ENCODE data around the gene VANGL1.

VANGL1 gene

GRCh38 chr1:115643666-115644065 is 1.9 kb downstream of the VANGL1 start:
- no peak for DNase-seq (ENCODE audit: low read depth in 2 of 2)

GRCh38 chr1:115644109-115644508 is 2.3 kb downstream of the VANGL1 start:
- DNase-seq (ENCODE audit: low read depth in 2 of 2) = no peak

- no peak for DNase-seq (ENCODE audit: low read depth in 2 of 2)
These were observed 5.3 kb downstream of the VANGL1 start for GRCh38 chr1:115647047-115647446.

- DNase-seq (ENCODE audit: low read depth in 2 of 2) = no peak
These were observed 5.7 kb downstream of the VANGL1 start for GRCh38 chr1:115647507-115647906.

- no peak for DNase-seq (ENCODE audit: low read depth in 2 of 2)
These were observed 6.3 kb downstream of the VANGL1 start for GRCh38 chr1:115647919-115648650.

GRCh38 chr1:115648717-115649691 is 7.2 kb downstream of the VANGL1 start:
- no peak for DNase-seq (ENCODE audit: low read depth in 2 of 2)

GRCh38 chr1:115649964-115650363 is 8.2 kb downstream of the VANGL1 start:
- DNase-seq (ENCODE audit: low read depth in 2 of 2) = no peak

- no peak for DNase-seq (ENCODE audit: low read depth in 2 of 2)
These were observed 9.2 kb downstream of the VANGL1 start for GRCh38 chr1:115650961-115651360.

GRCh38 chr1:115651391-115651790 is 9.6 kb downstream of the VANGL1 start:
- DNase-seq (ENCODE audit: low read depth in 2 of 2) = no peak

- DNase-seq (ENCODE audit: low read depth in 2 of 2) = no peak
These were observed 10.5 kb downstream of the VANGL1 start for GRCh38 chr1:115652236-115652788.

- no peak for DNase-seq (ENCODE audit: low read depth in 2 of 2)
These were observed 12.4 kb downstream of the VANGL1 start for GRCh38 chr1:115654125-115654524.

- DNase-seq (ENCODE audit: low read depth in 2 of 2) = no peak
These were observed 13.0 kb downstream of the VANGL1 start for GRCh38 chr1:115654663-115655305.

- no peak for DNase-seq (ENCODE audit: low read depth in 2 of 2)
These were observed 13.5 kb downstream of the VANGL1 start for GRCh38 chr1:115655306-115655663.

- no peak for DNase-seq (ENCODE audit: low read depth in 2 of 2)
These were observed 14.1 kb downstream of the VANGL1 start for GRCh38 chr1:115655916-115656315.

GRCh38 chr1:115656461-115657077 is 14.8 kb downstream of the VANGL1 start:
- DNase-seq (ENCODE audit: low read depth in 2 of 2) = no peak

- DNase-seq (ENCODE audit: low read depth in 2 of 2) = no peak
These were observed 16.9 kb downstream of the VANGL1 start for GRCh38 chr1:115658646-115659045.

- no peak for DNase-seq (ENCODE audit: low read depth in 2 of 2)
These were observed 18.4 kb downstream of the VANGL1 start for GRCh38 chr1:115660151-115660550.

- DNase-seq (ENCODE audit: low read depth in 2 of 2) = no peak
These were observed 19.4 kb downstream of the VANGL1 start for GRCh38 chr1:115661157-115661556.

GRCh38 chr1:115665319-115666096 is 23.7 kb downstream of the VANGL1 start:
- DNase-seq (ENCODE audit: low read depth in 2 of 2) = no peak

GRCh38 chr1:115666206-115666605 is 24.4 kb downstream of the VANGL1 start:
- no peak for DNase-seq (ENCODE audit: low read depth in 2 of 2)

- no peak for DNase-seq (ENCODE audit: low read depth in 2 of 2)
These were observed 24.9 kb downstream of the VANGL1 start for GRCh38 chr1:115666702-115667101.
